GM12878 (cell line): Measurements from ENCODE around the gene SLCO3A1. TPM values are rescaled to one million over a fixed set of nuclear protein-coding genes. Genes with fewer than 3 reads are reported as not detected.

ENCODE experiments used
- ATAC-seq: fragments of 200-7000 bp; cut with Tn5 transposase; 3 replicates; pipeline ENCODE4 v1.9.1; 2020; ENCODE audit warnings: mild to moderate bottlenecking, moderate library complexity
- BruUV-seq: library from RNA; stranded (reverse); fragments of 400-500 nt; replicated peaks from 2 replicates; lab custom pipeline; 2021; lab: Mats Ljungman, UMichigan
- CTCF ChIA-PET: fragments of 300-600 bp; sonication (Branson Sonifier 250); formaldehyde crosslinking; extraction: SDS; loops from one replicate; lab custom pipeline; 2021; ENCODE audit warnings: inconsistent platforms; lab: Yijun Ruan, JAX
- POLR2A ChIA-PET: fragments of 350-600 bp; formaldehyde crosslinking; extraction: SDS; loops from one replicate; lab custom pipeline; 2021; ENCODE audit warnings: inconsistent platforms; lab: Charles Lee
- RAD21 ChIA-PET: fragments of 300-600 bp; sonication (Branson Sonifier 250); formaldehyde crosslinking; loops from one replicate; lab custom pipeline; 2023; ENCODE audit warnings: antibody characterized with exemption; ENCODE audit not compliant: unreplicated experiment; lab: Charles Lee
- SMC1A ChIA-PET: fragments of 300-600 bp; sonication (Branson Sonifier 250); formaldehyde crosslinking; loops from one replicate; lab custom pipeline; 2023; ENCODE audit not compliant: unreplicated experiment, uncharacterized antibody; lab: Charles Lee
- DNase-seq: peaks from one replicate; pipeline ENCODE4 v3.0.0-alpha.2; 2011; ENCODE audit warnings: low read depth, low spot score
- FAIRE-seq: peaks from 3 replicates; lab custom pipeline; 2011; peaks lifted over from hg19 to GRCh38; lab: Jason Lieb, UNC
- H2AFZ ChIP-seq: 2 replicates; pipeline ENCODE4 v1.6.0; 2011; ENCODE audit warnings: low read depth, low read length, control low read depth; ENCODE audit not compliant: control insufficient read depth
- H3K27ac ChIP-seq: 2 replicates; pipeline ENCODE4 v1.5.1; 2011; ENCODE audit warnings: control low read depth; ENCODE audit not compliant: control insufficient read depth, insufficient read depth
- H3K27me3 ChIP-seq, 2 experiments: replicated peaks in 1 of 2; 2 replicates each; pipeline versions ENCODE4 v1.6.0 to v1.6.1; 2011; ENCODE audit warnings: low read length in 1 of 2; ENCODE audit not compliant: control insufficient read depth in 2 of 2, insufficient read depth in 2 of 2
- H3K36me3 ChIP-seq, 2 experiments: 2 replicates each; pipeline ENCODE4 v1.5.1; 2011; ENCODE audit warnings: low read length in 1 of 2; ENCODE audit not compliant: control insufficient read depth in 2 of 2, insufficient read depth in 2 of 2
- H3K4me1 ChIP-seq: 2 replicates; pipeline ENCODE4 v1.6.1; 2011; ENCODE audit warnings: mild to moderate bottlenecking, low read length, moderate library complexity, mixed read lengths; ENCODE audit not compliant: control insufficient read depth, insufficient read depth
- H3K4me2 ChIP-seq: 2 replicates; pipeline ENCODE4 v1.6.0; 2011; ENCODE audit warnings: control low read depth; ENCODE audit not compliant: control insufficient read depth, insufficient read depth
- H3K4me3 ChIP-seq: fragments of 200-600 bp; sonication (generic); 2 replicates; pipeline ENCODE4 v1.5.1; 2016
- H3K79me2 ChIP-seq: 2 replicates; pipeline ENCODE4 v1.6.0; 2011; ENCODE audit warnings: low read length; ENCODE audit not compliant: control insufficient read depth, insufficient read depth
- H3K9ac ChIP-seq: 2 replicates; pipeline ENCODE4 v1.8.0; 2011; ENCODE audit warnings: low read length, control low read depth, mixed read lengths; ENCODE audit not compliant: control insufficient read depth, insufficient read depth
- H3K9me3 ChIP-seq: replicated peaks from 3 replicates; pipeline ENCODE4 v1.5.1; 2011; ENCODE audit warnings: mild to moderate bottlenecking, low read length; ENCODE audit not compliant: control insufficient read depth, insufficient read depth
- H4K20me1 ChIP-seq: 2 replicates; pipeline ENCODE4 v1.6.0; 2011; ENCODE audit not compliant: control insufficient read depth, insufficient read depth
- BHLHE40 ChIP-seq, 2 experiments: fragments of 450-650 bp in 1 of 2; IDR thresholded peaks; 2 replicates each; pipeline ENCODE4 v1.6.1; 2011 to 2017; ENCODE audit warnings: low read depth in 2 of 2, borderline replicate concordance in 1 of 2, improper control_type of control experiment in 1 of 2, low read length in 1 of 2, mild to moderate bottlenecking in 1 of 2
- CHD2 ChIP-seq: IDR thresholded peaks from 2 replicates; pipeline ENCODE4 v1.6.1; 2011; ENCODE audit warnings: low read depth, low read length, improper control_type of control experiment, borderline replicate concordance
- CREB1 ChIP-seq: IDR thresholded peaks from 2 replicates; pipeline ENCODE4 v1.6.1; 2012; ENCODE audit warnings: low read depth, mild to moderate bottlenecking, inconsistent platforms
- DPF2 ChIP-seq: fragments of 450-650 bp; IDR thresholded peaks from 2 replicates; pipeline ENCODE4 v1.6.1; 2017; ENCODE audit warnings: mild to moderate bottlenecking
- GATAD2B ChIP-seq: fragments of 450-650 bp; conservative IDR thresholded peaks from 2 replicates; pipeline ENCODE4 v1.6.1; 2017; ENCODE audit warnings: low read depth, mild to moderate bottlenecking, moderate library complexity
- IKZF1 ChIP-seq: fragments of 450-650 bp; conservative IDR thresholded peaks from 2 replicates; pipeline ENCODE4 v1.6.1; 2017; ENCODE audit warnings: antibody characterized with exemption, mild to moderate bottlenecking
- LARP7 ChIP-seq: fragments of 450-650 bp; IDR thresholded peaks from 2 replicates; pipeline ENCODE4 v1.6.1; 2017; ENCODE audit warnings: mild to moderate bottlenecking
- MTA2 ChIP-seq: fragments of 450-650 bp; IDR thresholded peaks from 2 replicates; pipeline ENCODE4 v1.6.1; 2016; ENCODE audit warnings: low read depth, mild to moderate bottlenecking, moderate library complexity
- NFIC ChIP-seq: IDR thresholded peaks from 2 replicates; pipeline ENCODE4 v1.6.1; 2012; ENCODE audit warnings: low read depth, mild to moderate bottlenecking, inconsistent platforms, low read length, moderate library complexity
- NFYB ChIP-seq: IDR thresholded peaks from 2 replicates; pipeline ENCODE4 v1.6.1; 2011; ENCODE audit warnings: low read depth, mild to moderate bottlenecking, low read length, improper control_type of control experiment, moderate library complexity; ENCODE audit not compliant: insufficient read depth
- PAX8 ChIP-seq: fragments of 450-650 bp; IDR thresholded peaks from 2 replicates; pipeline ENCODE4 v1.6.1; 2017; ENCODE audit warnings: mild to moderate bottlenecking, moderate library complexity
- POLR2AphosphoS5 ChIP-seq: IDR thresholded peaks from 2 replicates; pipeline ENCODE4 v1.6.1; 2011; ENCODE audit warnings: mild to moderate bottlenecking, low read length, inconsistent platforms
- SIN3A ChIP-seq: IDR thresholded peaks from 2 replicates; pipeline ENCODE4 v1.6.1; 2012; ENCODE audit warnings: low read depth, low read length, improper control_type of control experiment
- SIX5 ChIP-seq: IDR thresholded peaks from 2 replicates; pipeline ENCODE4 v1.6.1; 2011; ENCODE audit warnings: mild to moderate bottlenecking, low read depth, low read length, moderate library complexity; ENCODE audit not compliant: severe bottlenecking
- STAT3 ChIP-seq: IDR thresholded peaks from 2 replicates; pipeline ENCODE4 v1.6.1; 2011; ENCODE audit warnings: low read depth, low read length, improper control_type of control experiment
- SUPT20H ChIP-seq: IDR thresholded peaks from 2 replicates; pipeline ENCODE4 v1.6.1; 2011; ENCODE audit warnings: low read depth, mild to moderate bottlenecking, low read length, moderate library complexity, borderline replicate concordance; ENCODE audit not compliant: control insufficient read depth
- ZNF217 ChIP-seq: fragments of 450-650 bp; IDR thresholded peaks from 2 replicates; pipeline ENCODE4 v1.6.1; 2017; ENCODE audit warnings: antibody characterized with exemption, mild to moderate bottlenecking
- ZNF622 ChIP-seq: fragments of 450-650 bp; IDR thresholded peaks from 2 replicates; pipeline ENCODE4 v1.6.1; 2017; ENCODE audit warnings: mild to moderate bottlenecking, inconsistent platforms
- ZNF687 ChIP-seq: fragments of 450-650 bp; IDR thresholded peaks from 2 replicates; pipeline ENCODE4 v1.6.1; 2017; ENCODE audit warnings: mild to moderate bottlenecking, moderate library complexity
- WGBS: methylation state at CpG from one replicate; pipeline ENCODE4 v1.1.6; 2016; ENCODE audit warnings: low lambda C conversion rate; ENCODE audit not compliant: insufficient replicate concordance, insufficient coverage; ENCODE audit errors: missing lambda C conversion rate; 5-methylcytosine and 5-hydroxymethylcytosine counted together
- in situ Hi-C: fragments of 300-500 bp; cut with MboI; formaldehyde crosslinking; loops from 9 replicates; pipeline ENCODE4 v1.14.3; 2018; ENCODE audit warnings: mixed read lengths
- intact Hi-C: fragments of 100-400 bp; cut with micrococcal nuclease; formaldehyde crosslinking; loops from one replicate; pipeline ENCODE4 v1.14.2; 2022; ENCODE audit not compliant: unreplicated experiment
- polyA plus RNA-seq, 11 experiments: library from polyadenylated mRNA; depleted of rRNA in 4 of 11; unstranded in 6 of 11; stranded (reverse) in 5 of 11; fragments of >200 nt; fragmentation: Nextera tagmentation in 4 of 11; fragmentation: Illumina TruSeq in 1 of 11; extraction: Ambion mirVana in 4 of 11; extraction: Trizol in 1 of 11; gene quantifications; 1 replicate in 1 of 11; 2 replicates in 10 of 11; pipeline versions ENCODE4 v1.2.1 to v1.2.3, GENCODE V29; 2011 to 2016; ENCODE audit warnings: inconsistent platforms in 2 of 11, missing spikeins in 2 of 11, low read depth in 1 of 11
- total RNA-seq, 4 experiments: library from RNA; depleted of rRNA in 3 of 4; stranded (reverse); fragments of >200 nt in 3 of 4; fragmentation: Illumina TruSeq in 1 of 4; extraction: Trizol in 1 of 4; gene quantifications; 2 replicates each; pipeline versions ENCODE4 v1.2.1 to v1.2.3, GENCODE V29; 2013 to 2021
- TF ChIP-seq, protein P1 (sequence below): fragments of 450-650 bp; IDR thresholded peaks from 2 replicates; pipeline ENCODE4 v1.6.1; 2017; ENCODE audit warnings: low read depth, mild to moderate bottlenecking, moderate library complexity

Gene SLCO3A1
- total and polyA plus RNA-seq, 10 of the 15 experiments (the other 5 are each of a cell fraction or from before 2014, with no cell fraction given): 0.05 to 5.9 (median 0.31) TPM

- POLR2A ChIA-PET: no interaction called here
- CTCF ChIA-PET: no interaction called here
- DNase-seq (no peak), FAIRE-seq (no peak), ATAC-seq (no peak)
- BruUV-seq: no TSS peak
- intact Hi-C loops (no loop called here), in situ Hi-C loops (no loop called here)
- Histone ChIP-seq H3K79me2 (no peaks in the 10 kb centered on the region), H4K20me1 (no peaks in the 10 kb centered on the region), H3K27ac (no peak overlapping the region), H3K4me3 (no peak overlapping the region), H3K9ac (no peak overlapping the region), H2AFZ (no peak overlapping the region), H3K4me2 (no peak overlapping the region), H3K4me1 (no peaks in the 10 kb centered on the region), H3K27me3 (no peaks in the 10 kb centered on the region), H3K9me3 (no peaks in the 10 kb centered on the region; the same call in 2 of the 3 replicates), H3K36me3 (no peaks in the 10 kb centered on the region)
- 25% methylated on average over 4 of the region's 4 CpGs for WGBS
- TF ChIP-seq GATAD2B (no peak), DPF2 (no peak), NFYB (no peak), SIX5 (no peak), SUPT20H (no peak), POLR2AphosphoS5 (no peak), ZNF217 (no peak), NFIC (no peak), MTA2 (no peak), SIN3A (no peak), STAT3 (no peak), CHD2 (no peak), PAX8 (no peak), ZNF687 (no peak), CREB1 (no peak), LARP7 (no peak), ZNF622 (no peak), IKZF1 (no peak), BHLHE40 (IDR thresholded peaks at IDR 0.05; ENCODE audit: borderline replicate concordance in 1 of 2, low read depth in 2 of 2, low read length in 1 of 2) (no peak)
- TF ChIP-seq, protein P1, sequence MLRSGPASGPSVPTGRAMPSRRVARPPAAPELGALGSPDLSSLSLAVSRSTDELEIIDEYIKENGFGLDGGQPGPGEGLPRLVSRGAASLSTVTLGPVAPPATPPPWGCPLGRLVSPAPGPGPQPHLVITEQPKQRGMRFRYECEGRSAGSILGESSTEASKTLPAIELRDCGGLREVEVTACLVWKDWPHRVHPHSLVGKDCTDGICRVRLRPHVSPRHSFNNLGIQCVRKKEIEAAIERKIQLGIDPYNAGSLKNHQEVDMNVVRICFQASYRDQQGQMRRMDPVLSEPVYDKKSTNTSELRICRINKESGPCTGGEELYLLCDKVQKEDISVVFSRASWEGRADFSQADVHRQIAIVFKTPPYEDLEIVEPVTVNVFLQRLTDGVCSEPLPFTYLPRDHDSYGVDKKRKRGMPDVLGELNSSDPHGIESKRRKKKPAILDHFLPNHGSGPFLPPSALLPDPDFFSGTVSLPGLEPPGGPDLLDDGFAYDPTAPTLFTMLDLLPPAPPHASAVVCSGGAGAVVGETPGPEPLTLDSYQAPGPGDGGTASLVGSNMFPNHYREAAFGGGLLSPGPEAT: no peak
- SMC1A ChIA-PET: no interaction called here
- RAD21 ChIA-PET: no interaction called here
These were observed 342.8 kb downstream of the SLCO3A1 start for GRCh38 chr15:92196342-92196741.
